GM19099 (cell line): ENCODE data around the gene CDC42SE2.

Source experiments
- POLR2A ChIP-seq: IDR thresholded peaks from 3 replicates; pipeline ENCODE4 v1.6.1; 2011; ENCODE audit warnings: low read depth; ENCODE audit not compliant: insufficient read length; ENCODE audit errors: extremely low read depth

CDC42SE2 gene, protein sequence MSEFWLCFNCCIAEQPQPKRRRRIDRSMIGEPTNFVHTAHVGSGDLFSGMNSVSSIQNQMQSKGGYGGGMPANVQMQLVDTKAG

DNA sequence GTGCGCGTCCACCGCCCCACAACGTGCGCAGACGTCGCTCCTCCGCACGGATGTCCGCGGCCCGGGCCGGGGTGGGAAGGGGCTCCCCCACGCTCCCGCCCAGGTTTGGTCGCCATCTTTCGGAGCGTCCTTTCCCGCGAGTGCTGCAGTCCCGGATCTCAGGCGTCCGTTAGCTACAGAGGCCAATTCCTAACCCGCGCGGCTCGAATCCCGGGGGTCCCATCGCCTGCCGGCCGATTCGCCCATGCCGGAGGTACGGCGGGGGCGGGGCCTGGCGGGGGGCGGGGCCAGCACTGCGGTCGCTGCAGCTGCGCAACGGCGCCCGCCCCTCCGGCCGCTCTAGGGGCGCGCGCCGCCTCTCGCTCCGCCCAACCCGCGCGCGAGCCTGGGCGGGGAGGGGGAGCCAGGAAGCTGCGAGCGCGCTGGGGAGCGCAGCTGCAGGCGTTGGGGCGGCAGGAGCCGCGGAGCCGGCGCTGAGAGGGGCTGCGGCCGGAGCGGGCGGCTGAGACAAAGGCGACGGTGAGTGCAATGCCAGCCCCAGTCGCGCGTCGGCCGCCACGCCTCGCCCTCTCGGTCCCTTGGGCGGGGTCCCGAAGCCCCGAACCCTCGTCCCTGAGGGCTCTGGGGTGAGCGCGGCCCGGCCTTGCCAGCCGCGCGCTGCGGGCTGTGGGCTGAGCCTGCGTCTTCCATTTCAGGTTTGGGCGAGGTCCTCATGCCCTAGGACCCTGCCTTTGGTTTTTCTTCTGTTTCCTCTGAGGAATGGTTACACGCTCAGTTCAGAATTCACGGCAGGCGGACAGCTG lies at the start of gene CDC42SE2:
CDC42SE2 (plus strand) TSS at position 406 of the 803 bp plus-strand sequence. CDS start 95,441 bp downstream, outside the sequence.
- TF ChIP-seq POLR2A = peak; percentile 99

DNA sequence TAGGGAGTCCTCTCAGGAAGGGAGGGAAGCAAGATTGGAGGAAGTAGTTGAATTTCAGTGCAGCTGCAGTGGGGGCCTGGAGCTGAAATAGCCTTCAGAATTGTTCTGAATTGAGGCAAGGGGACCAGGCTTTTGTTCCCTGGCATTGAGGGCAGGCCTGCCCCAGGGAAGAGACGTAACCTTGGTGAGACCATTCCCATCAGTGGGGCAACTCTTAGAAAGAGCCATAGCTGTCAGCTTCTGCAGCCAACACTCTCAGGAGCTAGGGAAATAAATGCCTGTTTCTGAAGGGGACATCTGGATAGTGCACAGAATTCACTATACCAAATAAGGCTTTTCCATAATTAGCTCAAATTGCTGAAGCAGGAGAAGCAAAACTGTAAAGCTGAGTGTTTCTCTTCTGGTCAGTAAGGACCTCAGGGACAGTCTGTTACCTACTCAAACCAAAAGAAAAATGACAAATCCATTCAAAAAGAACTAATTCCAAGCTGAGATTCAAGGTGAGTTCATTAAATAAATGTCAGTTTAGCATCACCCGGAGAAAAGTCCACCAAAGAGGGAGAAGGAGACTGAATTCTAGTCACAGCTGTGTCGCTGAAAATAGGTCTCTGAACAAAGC lies 49.1 kb upstream of the CDC42SE2 start:
- TF ChIP-seq POLR2A = no peak

DNA sequence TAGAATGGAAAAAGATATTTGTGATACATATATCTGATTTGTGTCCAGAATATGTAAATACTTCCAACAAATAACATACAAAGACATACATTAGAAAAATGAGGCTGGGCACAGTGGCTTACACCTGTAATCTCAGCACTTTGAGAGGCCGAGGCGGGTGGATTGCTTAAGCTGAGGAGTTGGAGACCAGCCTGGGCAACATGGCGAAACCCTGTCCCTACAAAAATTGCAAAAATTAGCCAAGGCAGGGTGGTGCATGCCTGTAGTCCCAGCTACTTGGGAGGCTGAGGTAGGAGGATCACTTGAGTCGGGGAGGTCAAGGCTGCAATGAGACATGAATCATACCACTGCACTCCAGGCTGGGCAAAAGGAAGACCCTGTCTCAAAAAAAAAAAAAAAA lies 46.1 kb upstream of the CDC42SE2 start:
- TF ChIP-seq POLR2A = no peak

DNA sequence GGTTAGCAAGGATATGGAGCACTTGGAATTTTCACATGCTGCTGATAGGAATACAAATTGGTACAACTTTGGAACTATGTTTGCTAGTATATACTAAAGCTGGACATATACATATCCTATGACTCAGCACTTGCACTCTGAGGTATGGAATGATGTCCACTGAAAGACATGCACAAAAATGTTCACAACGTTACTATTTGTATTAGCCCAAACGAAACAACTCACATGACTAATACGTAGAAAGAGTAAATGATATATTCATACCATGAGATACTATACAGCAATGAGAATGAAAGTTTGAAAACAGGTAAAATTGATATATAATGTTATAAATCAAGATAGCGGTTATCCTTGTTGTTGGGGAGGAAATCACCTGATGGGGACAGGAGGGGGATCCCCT lies 45.5 kb upstream of the CDC42SE2 start:
- TF ChIP-seq POLR2A = no peak

DNA sequence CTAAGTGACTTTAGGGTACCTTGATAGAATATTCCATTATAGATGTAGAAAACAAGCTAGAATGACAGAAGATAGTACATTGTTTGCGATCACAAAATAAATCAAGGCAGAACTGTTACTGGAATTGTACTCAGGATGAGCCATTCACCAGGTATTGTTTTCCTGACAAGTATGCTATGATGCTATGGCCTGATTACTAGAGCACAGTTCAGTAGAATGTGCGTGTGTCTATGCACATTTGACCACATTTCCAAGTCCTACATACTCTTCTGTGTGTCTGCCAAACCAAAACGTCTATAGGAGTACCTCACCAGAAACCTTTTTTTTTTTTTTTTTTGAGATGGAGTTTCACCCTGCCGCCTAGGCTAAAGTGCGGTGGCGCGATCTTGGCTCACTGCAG lies 43.3 kb upstream of the CDC42SE2 start:
- TF ChIP-seq POLR2A = no peak

DNA sequence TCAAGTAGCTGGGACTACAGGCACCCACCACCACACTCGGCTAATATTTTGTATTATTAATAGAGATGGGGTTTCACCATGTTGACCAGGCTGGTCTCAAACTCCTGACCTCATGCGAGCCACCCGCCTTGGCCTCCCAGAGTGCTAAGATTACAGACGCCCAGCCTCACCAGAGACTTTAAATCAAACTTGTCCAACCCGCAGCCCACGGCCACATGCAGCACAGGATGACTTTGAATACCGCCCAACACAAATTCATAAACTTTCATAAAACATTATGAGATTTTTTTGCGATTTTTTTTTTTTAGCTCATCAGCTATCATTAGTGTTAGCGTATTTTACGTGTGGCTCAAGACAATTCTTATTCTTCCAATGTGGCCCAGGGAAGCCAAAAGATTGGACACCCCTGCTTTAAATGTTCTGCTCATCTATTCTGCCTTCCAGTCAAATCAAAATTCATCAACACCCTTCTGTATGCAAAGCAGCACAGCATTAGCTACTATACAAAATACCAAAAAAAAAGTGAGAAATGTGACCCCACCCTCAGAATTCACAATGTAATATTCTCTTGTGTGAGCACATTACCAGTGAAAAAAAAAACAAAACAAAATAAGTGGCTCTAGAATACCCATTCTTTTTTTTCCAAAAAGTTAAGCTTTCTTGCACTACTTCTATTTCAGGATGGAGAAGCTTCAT lies 42.7 kb upstream of the CDC42SE2 start:
- TF ChIP-seq POLR2A = no peak

DNA sequence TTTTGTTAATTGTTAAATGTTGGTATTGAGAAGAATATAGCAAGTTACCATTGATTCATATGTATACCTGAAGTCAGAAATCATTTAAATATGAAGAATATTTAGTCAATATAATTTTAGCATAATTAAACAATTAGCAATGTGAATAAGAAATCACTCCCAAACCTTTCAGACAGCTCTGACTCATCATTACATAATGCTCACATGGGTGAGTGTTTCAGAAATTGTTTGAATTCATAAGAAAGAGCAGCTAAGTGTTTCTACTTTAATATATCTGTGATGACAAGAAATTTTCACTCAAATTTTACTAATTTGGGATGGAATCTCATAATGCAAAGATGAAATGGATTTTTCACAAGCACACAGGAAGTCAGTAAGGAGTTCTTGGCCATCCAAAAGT lies 42.0 kb upstream of the CDC42SE2 start:
- TF ChIP-seq POLR2A = no peak

DNA sequence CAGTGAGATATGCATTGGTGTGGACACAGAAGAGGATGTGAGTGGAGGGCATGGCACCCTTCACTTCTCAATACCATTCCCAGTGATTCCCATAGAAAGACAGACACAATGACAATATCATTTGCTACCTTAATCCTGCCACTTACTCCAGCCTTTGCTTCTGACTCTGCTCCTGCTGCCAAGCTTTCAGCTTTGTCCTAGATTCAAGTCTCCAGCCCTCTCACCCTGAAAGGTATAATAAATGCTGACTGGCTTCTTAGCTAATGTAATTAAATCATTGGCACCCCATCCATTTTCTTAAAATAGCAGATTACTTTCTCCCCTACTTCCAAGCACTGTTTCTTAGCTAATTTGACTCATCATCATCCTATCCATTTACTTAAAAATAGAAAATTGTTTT lies 41.1 kb upstream of the CDC42SE2 start:
- no peak for TF ChIP-seq POLR2A

DNA sequence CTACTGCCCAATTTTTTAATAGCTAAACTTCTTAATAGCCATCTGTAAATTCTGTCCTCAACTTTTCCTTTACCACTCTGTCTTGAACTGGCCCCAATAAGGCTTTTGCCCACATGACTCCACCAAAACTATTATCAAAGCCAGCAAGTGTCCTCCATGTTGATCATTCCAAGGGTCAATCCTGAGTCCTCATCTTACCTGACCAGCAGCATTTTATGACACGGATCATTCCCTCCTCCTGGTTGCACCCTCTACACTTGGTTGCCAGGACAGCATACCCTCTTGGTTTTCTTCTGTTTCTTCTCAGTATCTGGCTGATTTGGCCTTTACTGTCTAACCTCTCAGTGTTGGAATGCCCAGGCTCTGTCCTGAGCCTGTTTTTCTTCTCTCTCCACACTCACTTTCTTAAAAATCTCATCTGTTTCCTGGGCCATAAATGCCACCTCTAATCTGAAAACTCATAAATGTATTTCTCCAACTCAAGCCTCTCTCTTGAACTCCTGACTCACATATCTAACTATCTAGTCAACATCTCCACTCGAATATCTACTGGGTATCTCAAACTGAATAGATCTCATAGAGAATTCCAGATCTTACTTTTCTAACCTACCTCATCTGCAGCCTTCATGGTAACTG lies 40.0 kb upstream of the CDC42SE2 start:
- no peak for TF ChIP-seq POLR2A

DNA sequence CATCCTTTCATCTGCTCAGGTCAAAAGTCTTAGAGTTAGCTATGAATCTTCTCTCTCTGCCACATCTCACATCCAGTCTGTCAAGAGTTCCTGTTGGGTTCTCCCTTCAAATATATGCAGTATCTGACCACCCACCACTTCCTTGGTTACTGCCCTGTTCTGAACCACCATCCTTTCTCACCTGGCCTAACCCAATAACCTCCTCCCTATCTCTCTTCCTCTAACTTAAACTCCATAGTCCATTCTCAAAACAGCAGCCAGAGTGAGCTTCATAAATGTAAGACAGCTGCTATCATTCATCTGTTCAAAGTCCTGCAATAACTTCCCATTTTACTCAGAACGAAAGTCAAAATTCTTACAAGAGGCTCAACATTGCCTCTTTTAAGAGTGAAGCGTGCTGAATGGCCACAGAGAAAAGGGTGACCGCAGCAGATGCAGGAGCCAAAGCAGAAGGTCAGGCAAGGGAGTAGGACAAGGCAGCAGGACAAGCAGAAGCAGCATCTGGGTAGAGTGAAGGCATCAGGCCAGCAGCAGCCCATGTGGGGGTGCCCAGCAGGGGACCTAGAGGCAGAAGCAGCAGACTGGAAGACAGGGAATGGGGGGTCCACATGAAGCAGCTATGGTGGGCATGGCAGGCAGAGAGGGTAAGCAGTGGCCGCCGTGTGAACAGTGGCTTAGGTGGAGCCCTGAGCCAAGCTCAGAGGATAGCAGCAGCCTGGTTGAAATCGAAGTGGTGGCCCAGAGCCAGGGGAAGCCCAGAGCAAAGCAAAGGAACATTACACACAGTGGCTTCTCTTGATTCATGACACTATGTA lies 39.3 kb upstream of the CDC42SE2 start:
- TF ChIP-seq POLR2A = peak; percentile 51

DNA sequence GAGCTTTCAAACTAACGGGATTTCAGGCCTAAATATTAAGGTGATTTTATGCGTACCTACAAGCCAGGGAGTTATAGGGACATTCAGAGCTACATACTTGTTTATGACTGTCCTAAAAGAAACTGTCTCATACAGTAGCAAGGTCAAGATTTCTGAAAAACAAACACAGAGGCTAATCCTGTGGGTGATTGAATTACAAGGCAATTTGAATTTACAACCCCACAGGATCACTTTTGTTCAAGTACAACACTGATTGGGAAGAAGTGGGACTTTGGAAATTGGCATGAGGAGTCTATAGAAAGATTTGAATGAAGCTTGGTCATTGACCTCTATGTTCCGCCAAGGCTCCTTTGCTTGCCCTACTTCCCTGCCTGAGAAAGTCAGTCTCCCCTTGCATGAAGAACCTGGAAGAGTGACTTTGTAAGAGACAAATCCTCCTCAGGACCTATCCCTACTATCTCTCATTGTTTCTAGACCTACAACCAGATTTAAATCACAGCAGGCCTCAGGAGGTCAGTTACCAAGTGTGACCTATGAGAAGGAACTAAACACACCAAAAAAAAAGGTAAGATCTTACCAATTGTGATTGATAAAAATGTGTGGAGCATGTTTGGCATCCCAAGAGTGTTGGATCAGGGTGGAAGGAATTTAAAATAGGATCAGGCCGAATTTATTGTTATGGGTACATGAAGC lies 38.4 kb upstream of the CDC42SE2 start:
- TF ChIP-seq POLR2A = no peak

DNA sequence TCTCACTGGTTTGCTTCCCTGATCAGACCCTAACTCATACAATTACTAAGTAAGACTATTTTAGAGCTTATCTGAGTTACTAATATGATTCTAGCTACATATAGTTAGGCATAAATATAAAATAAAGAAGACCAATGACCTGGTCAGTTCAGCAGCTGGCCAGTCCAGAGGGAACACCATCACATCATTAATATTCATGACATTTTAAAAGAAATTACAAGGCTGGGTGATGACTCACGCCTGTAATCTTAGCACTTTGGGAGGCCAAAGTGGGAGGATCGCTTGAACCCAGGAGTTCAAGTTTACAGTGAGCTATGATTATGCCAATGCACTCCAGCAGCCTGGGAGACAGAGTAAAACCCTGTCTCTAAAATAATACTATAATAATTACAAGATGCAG lies 37.0 kb upstream of the CDC42SE2 start:
- no peak for TF ChIP-seq POLR2A

DNA sequence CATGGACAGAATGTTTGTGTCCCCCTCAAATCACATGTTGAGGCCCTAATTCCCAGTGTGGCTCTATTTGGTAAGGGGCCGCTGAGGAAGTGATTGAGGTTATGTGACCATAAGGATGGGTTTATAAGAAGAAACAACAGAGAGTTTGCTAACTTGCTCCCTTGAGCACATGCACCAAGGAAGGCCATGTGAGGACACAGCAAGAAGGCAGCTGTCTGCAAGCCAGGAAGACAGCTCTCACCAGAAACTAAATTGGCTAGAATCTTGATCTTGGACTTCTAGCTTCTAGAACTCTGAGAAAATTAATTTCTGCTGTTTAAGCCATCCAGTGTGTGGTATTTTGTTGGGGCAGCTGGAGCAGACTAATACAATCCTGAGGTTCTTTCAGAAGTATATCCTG lies 35.2 kb upstream of the CDC42SE2 start:
- TF ChIP-seq POLR2A = no peak

DNA sequence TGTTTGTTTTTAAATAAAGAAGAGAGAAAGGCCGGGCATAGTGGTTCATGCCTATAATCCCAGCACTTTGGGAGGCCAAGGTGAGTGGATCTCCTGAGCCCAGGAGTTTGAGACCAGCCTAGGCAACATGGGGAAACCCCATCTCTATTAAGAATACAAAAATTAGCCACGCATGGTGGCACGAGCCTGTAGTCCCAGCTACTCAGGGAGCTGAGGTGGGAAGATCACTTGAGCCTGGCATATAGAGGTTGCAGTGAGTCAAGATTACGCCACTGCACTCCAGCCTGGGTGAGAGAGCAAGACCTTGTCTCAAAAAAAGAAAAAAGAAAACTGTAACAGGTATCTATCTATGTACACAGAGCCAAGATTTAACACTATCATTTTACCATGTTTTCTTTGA lies 34.2 kb upstream of the CDC42SE2 start:
- TF ChIP-seq POLR2A = no peak

DNA sequence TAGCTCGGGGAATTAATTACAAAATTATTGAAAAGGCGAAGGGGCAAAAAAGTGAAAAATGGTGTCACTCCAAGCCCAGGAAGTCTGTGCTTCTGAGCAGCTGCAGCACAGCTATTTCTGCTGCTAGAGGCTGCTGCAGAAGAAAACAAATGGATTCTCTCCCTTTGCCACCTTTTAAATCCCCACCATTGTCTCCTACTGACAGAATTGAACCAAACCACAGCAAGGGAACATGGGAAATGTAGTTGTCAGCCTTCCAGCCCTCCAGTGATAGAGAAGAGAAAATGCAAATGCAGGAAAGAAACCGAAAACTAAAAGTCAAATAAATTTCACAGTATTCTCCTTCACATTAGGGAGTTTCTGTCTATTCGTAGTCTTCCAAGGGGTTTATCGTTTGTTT lies 33.4 kb upstream of the CDC42SE2 start:
- TF ChIP-seq POLR2A = no peak

DNA sequence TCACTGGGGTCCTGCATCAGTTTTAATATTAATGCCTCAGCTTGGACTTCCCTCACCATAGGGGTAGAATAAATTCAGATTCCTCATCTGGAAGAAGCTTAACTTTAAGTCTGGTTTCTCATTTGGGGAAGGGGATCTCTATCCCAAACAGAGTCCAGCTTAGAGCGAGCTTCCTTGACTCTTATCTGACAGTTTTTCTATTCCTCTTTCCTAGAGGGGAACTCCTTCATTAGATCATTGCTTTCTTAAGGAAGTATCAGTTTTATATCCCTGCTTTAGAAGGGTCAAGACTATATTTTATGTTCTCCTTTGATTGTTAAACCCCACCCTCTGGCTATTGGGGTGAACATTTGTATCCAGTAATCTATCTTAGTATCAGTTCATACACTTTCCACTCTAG lies 24.2 kb upstream of the CDC42SE2 start:
- TF ChIP-seq POLR2A = no peak
